Suppressor macrophage (primary cell): Measurements from ENCODE around the gene EFCAB9.
"Not testable (repeated sequence)": the region's sequence is repeated elsewhere in the genome, so short reads cannot be mapped to it uniquely, and the experiment has no call there.

Source experiments
- DNase-seq, 4 experiments: peaks; one replicate each; pipeline ENCODE4 v3.0.0-alpha.2; 2020 to 2022

EFCAB9 gene

GRCh38 chr5:172188893-172189692 is 4.9 kb upstream of the EFCAB9 start:
- no peak for DNase-seq

GRCh38 chr5:172189693-172190296 is 4.2 kb upstream of the EFCAB9 start:
- DNase-seq: no peak

- DNase-seq: no peak
Observed at GRCh38 chr5:172194985-172195774, 1.2 kb downstream of the EFCAB9 start.

GRCh38 chr5:172197775-172198174 is 3.8 kb downstream of the EFCAB9 start:
- DNase-seq: not testable (repeated sequence)

GRCh38 chr5:172199446-172199845 is 5.5 kb downstream of the EFCAB9 start:
- peak in 3 of 4 experiments; percentile 15 to 42 (median 26) for DNase-seq

GRCh38 chr5:172200476-172200875 is 6.5 kb downstream of the EFCAB9 start:
- DNase-seq: no peak

GRCh38 chr5:172205984-172206383 is 12.0 kb downstream of the EFCAB9 start:
- peak in 3 of 4 experiments; percentile 31 to 52 (median 46) for DNase-seq

- DNase-seq: peak in 2 of 4 experiments; percentile 13 to 23
Observed at GRCh38 chr5:172207511-172207910, 13.5 kb downstream of the EFCAB9 start.

- no peak for DNase-seq
Observed at GRCh38 chr5:172209714-172210113, 15.7 kb downstream of the EFCAB9 start.

- DNase-seq: no peak
Observed at GRCh38 chr5:172211676-172212075, 17.7 kb downstream of the EFCAB9 start.

- DNase-seq: no peak
Observed at GRCh38 chr5:172213126-172213525, 19.2 kb downstream of the EFCAB9 start.

- no peak for DNase-seq
Observed at GRCh38 chr5:172216345-172216744, 22.4 kb downstream of the EFCAB9 start.

- no peak for DNase-seq
Observed at GRCh38 chr5:172219296-172219695, 25.3 kb downstream of the EFCAB9 start.

GRCh38 chr5:172223901-172224873 is 30.2 kb downstream of the EFCAB9 start:
- peak in 3 of 4 experiments; percentile 25 to 32 (median 30) for DNase-seq

GRCh38 chr5:172224996-172225395 is 31.0 kb downstream of the EFCAB9 start:
- DNase-seq: no peak

GRCh38 chr5:172229904-172230303 is 35.9 kb downstream of the EFCAB9 start:
- DNase-seq: no peak

- no peak for DNase-seq
Observed at GRCh38 chr5:172234031-172234430, 40.1 kb downstream of the EFCAB9 start.

- peak; percentile 14 to 51 (median 36) for DNase-seq
Observed at GRCh38 chr5:172235132-172235780, 41.3 kb downstream of the EFCAB9 start.

- DNase-seq: no peak
Observed at GRCh38 chr5:172235827-172236736, 42.1 kb downstream of the EFCAB9 start.

GRCh38 chr5:172238334-172238733 is 44.4 kb downstream of the EFCAB9 start:
- DNase-seq: no peak
